Coronary artery (tissue), 2 donors: ENCODE measurements around the gene HLA-G.
A peak's percentile ranks its signal among the peaks of the same experiment; 100 is the strongest.

Source experiments
- DNase-seq: peaks from one replicate; pipeline ENCODE4 v3.0.0-alpha.2; 2017; ENCODE audit warnings: low spot score
- H3K27ac ChIP-seq, 2 donors: fragments of 200-600 bp; sonication (generic); one replicate each; pipeline ENCODE4 v1.5.1; 2016 to 2019
- H3K4me3 ChIP-seq: fragments of 200-600 bp; sonication (generic); 2 replicates; pipeline ENCODE4 v1.5.1; 2016; ENCODE audit warnings: mild to moderate bottlenecking, moderate library complexity
- TF ChIP-seq, protein P1 (sequence below): fragments of 200-600 bp; sonication (generic); IDR thresholded peaks from one replicate; pipeline ENCODE4 v1.5.1; 2019; ENCODE audit warnings: antibody characterized with exemption

HLA-G gene

DNA sequence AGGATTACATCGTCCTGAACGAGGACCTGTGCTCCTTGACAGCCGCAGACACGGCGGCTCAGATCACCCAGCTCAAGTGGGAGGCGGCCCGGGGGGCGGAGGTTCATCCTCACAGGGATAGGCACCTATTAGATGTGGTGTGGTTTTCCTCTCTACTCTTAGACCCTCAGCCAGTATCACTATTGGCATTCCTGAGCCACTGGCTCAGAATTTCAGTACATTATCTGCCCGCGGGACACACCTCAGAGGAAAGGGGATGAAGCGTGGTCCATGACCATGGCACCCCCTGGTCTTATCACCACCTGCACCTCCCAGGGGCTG, 34.6 kb upstream of the HLA-G start:
- TF ChIP-seq, protein P1, sequence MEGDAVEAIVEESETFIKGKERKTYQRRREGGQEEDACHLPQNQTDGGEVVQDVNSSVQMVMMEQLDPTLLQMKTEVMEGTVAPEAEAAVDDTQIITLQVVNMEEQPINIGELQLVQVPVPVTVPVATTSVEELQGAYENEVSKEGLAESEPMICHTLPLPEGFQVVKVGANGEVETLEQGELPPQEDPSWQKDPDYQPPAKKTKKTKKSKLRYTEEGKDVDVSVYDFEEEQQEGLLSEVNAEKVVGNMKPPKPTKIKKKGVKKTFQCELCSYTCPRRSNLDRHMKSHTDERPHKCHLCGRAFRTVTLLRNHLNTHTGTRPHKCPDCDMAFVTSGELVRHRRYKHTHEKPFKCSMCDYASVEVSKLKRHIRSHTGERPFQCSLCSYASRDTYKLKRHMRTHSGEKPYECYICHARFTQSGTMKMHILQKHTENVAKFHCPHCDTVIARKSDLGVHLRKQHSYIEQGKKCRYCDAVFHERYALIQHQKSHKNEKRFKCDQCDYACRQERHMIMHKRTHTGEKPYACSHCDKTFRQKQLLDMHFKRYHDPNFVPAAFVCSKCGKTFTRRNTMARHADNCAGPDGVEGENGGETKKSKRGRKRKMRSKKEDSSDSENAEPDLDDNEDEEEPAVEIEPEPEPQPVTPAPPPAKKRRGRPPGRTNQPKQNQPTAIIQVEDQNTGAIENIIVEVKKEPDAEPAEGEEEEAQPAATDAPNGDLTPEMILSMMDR, result no peak
- no peak for DNase-seq
- H3K27ac ChIP-seq, result no peak overlapping the region
- H3K4me3 ChIP-seq, result peak overlapping the region; percentile 80

GRCh38 chr6:29793796-29794195, 33.8 kb upstream of the HLA-G start:
- H3K4me3 ChIP-seq, result no peak overlapping the region
- no peak overlapping the region for H3K27ac ChIP-seq
- DNase-seq, result no peak
- TF ChIP-seq, protein P1, result no peak

- no peak overlapping the region for H3K4me3 ChIP-seq
- H3K27ac ChIP-seq, result no peak overlapping the region
- TF ChIP-seq, protein P1, result no peak
- no peak for DNase-seq
Measured at GRCh38 chr6:29796026-29796425, 31.6 kb upstream of the HLA-G start.

DNA sequence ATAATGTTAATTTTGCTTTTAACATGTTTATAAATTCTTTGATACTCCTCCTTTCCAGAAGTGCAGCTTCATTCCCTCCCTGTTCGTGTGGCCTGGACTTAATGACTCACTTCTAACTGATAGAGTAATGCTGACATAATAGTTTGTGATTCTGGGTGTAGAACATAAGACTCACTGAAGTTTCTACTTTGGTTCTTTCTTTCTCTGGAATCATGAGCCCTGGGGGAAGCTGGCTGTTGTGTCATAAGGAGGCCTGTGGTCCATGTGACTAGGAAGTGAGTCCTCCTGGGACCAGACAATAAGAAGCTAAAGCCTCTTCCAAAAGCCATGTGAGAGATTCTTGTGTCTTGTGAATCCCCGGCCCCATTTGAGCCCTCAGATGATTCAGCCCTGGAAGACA, 30.5 kb upstream of the HLA-G start:
- TF ChIP-seq, protein P1, result no peak
- Histone ChIP-seq H3K4me3 (no peak overlapping the region), H3K27ac (no peak overlapping the region)
- no peak for DNase-seq

DNA sequence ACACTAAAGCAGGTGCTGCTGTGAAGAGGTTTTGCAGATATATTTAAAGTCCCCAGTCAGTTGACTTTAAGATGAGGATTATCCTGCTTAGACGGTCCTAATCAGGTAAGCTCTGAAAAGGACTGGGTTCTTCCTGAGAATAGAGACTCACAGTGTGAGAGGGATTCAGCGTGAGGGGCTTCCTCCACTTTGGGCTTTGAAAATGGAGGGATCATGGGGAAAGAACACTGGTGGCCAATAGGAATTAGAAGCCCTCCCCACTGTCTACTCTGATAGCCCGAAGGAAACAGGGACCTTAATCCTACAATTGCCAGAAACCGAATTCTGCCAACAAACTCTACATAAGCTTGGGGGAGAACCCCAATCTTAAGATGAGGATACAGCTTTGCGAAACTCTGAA, 29.7 kb upstream of the HLA-G start:
- H3K4me3 ChIP-seq, result no peak overlapping the region
- H3K27ac ChIP-seq, result no peak overlapping the region
- DNase-seq, result no peak
- TF ChIP-seq, protein P1, result no peak

DNA sequence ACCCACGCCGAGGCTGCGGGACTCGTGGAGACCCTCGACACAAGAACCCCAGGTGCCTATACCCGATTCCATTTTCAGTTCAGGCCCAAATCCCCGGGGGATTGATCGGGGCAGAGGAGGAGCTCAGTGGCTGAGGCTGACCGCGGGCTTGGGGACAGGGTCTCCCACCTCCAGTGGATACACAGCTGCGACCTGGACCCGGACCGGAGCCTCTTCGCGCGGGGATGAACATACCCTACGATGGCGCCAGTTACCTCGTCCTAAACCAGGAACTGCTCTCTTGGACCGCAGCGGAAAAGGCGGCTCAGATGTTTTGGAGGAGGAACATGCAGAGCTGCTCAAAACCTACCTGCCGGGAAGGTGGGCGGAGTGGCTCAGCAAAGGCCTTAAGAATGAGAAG, 27.4 kb upstream of the HLA-G start:
- no peak overlapping the region for H3K27ac ChIP-seq
- TF ChIP-seq, protein P1, result no peak
- no peak overlapping the region for H3K4me3 ChIP-seq
- no peak for DNase-seq

DNA sequence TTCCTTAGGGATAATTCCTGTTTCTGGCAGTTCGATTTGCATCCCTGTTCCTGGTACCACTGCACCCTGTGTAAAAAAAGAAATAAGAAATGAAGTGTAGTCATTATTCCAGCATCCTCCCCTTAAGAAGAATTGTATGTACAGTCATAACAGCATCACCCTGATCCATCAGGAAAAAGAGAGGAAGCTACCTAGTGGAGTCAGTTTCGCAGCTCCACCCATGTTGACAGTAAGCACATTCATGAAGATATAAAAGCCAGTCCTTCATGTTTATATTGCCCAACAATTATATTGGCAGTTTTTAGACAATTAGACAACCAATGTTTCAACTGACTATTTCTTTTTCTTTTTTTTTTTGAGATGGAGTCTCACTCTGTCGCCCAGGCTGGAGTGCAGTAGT, 21.2 kb upstream of the HLA-G start:
- no peak for DNase-seq
- Histone ChIP-seq H3K4me3 (no peak overlapping the region), H3K27ac (no peak overlapping the region)
- TF ChIP-seq, protein P1, result no peak
